RWPE2 (cell line): ENCODE results near the gene GLT8D2.

Source experiments
- ATAC-seq: fragments of 200-7000 bp; cut with Tn5 transposase; 3 replicates; pipeline ENCODE4 v1.9.1; 2021; ENCODE audit warnings: low read depth
- DNase-seq: peaks from one replicate; pipeline ENCODE4 v3.0.0-alpha.2; 2020; ENCODE audit warnings: low spot score
- H3K27ac ChIP-seq: fragments of 450-650 bp; 2 replicates; pipeline ENCODE4 v1.5.1; 2017; ENCODE audit warnings: mild to moderate bottlenecking; ENCODE audit not compliant: poor library complexity, severe bottlenecking
- H3K27me3 ChIP-seq: fragments of 250-450 bp; sonication (Bioruptor Pico); 2 replicates; pipeline ENCODE4 v1.5.1; 2021; ENCODE audit warnings: mild to moderate bottlenecking, moderate library complexity; ENCODE audit not compliant: insufficient read depth, poor library complexity, severe bottlenecking
- H3K36me3 ChIP-seq: fragments of 250-450 bp; sonication (Bioruptor Pico); 2 replicates; pipeline ENCODE4 v1.5.1; 2020; ENCODE audit warnings: low read depth, mild to moderate bottlenecking, moderate library complexity
- H3K4me1 ChIP-seq: fragments of 250-450 bp; sonication (Bioruptor Pico); 2 replicates; pipeline ENCODE4 v1.5.1; 2021; ENCODE audit warnings: mild to moderate bottlenecking, moderate library complexity; ENCODE audit not compliant: insufficient read depth, poor library complexity, severe bottlenecking
- H3K4me3 ChIP-seq: fragments of 250-450 bp; sonication (Bioruptor Pico); 2 replicates; pipeline ENCODE4 v1.5.1; 2021; ENCODE audit warnings: mild to moderate bottlenecking, moderate library complexity; ENCODE audit not compliant: severe bottlenecking
- H3K9me3 ChIP-seq: fragments of 250-450 bp; sonication (Bioruptor Pico); 2 replicates; pipeline ENCODE4 v1.5.1; 2021; ENCODE audit warnings: mild to moderate bottlenecking, moderate library complexity; ENCODE audit not compliant: severe bottlenecking
- CTCF ChIP-seq: fragments of 450-650 bp; IDR thresholded peaks from one replicate; pipeline ENCODE4 v1.5.1; 2017; ENCODE audit warnings: mild to moderate bottlenecking, moderate library complexity; ENCODE audit not compliant: poor library complexity, severe bottlenecking

Gene GLT8D2

DNA sequence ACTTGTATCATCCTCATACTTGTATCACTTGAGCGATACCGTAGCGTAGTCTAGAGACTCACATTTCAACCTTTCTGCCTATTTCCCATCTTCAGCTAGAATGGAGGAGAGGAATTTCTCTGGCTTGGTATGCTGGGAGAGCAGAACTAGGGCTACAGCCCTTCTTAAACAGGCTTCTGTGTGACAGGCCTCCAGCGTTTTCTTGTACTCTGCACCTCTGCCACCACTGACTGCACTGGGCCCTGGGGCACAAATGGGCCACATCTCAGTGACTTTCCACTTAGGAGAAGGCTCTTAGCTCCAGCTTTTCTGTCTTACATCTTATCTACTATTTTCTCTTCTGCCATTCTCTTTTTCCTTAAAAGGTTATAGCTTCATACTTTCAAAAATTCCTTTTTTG is 41.1 kb upstream of the GLT8D2 start:
- H3K4me1 ChIP-seq = no peaks in the 10 kb centered on the region
- no peak overlapping the region for H3K27ac ChIP-seq
- no peak for DNase-seq
- peaks cover 58% of the 10 kb centered on the region for H3K36me3 ChIP-seq
- H3K4me3 ChIP-seq = no peak overlapping the region
- ATAC-seq = no peak
- H3K27me3 ChIP-seq = no peaks in the 10 kb centered on the region
- no peaks in the 10 kb centered on the region for H3K9me3 ChIP-seq
- TF ChIP-seq CTCF = no peak

- Histone ChIP-seq H3K27me3 (no peaks in the 10 kb centered on the region), H3K4me3 (no peak overlapping the region), H3K36me3 (peaks cover 54% of the 10 kb centered on the region), H3K9me3 (no peaks in the 10 kb centered on the region), H3K27ac (no peak overlapping the region), H3K4me1 (no peaks in the 10 kb centered on the region)
- ATAC-seq (no peak), DNase-seq (no peak)
- no peak for TF ChIP-seq CTCF
Measured at GRCh38 chr12:104090685-104091084, 40.7 kb upstream of the GLT8D2 start.

DNA sequence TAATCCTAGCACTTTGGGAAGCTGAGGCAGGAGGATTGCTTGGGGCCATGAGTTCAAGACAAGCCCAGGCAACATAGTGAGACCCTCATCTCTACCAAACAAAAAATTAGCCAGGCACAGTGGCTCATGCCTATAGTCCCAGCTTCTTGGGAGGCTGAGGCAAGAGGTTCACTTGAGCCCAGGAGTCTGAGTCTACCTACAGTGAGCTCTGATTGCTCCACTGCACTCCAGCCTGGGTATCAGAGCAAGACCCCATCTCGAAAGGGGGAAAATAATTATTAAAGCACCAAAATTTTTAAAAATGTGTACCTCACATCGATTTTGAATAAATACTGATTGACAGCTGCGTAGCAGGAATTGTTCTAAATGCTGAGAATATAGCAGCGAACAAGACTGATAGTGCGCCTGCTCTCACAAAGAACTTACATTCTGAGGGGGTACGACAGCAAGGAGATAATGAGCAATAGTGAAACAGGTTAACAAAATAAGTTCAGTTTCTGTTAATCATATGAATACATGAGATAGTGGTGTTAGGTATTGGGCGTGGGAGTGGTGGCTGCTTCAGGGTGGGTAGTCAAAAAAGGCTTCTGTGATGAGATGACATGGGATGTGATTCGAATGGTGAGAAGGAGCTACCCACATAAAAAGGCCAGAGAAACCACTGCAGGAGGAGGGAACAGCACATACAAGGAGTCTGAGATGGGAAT is 33.9 kb upstream of the GLT8D2 start:
- DNase-seq (no peak), ATAC-seq (no peak)
- H3K36me3 ChIP-seq = peaks cover 68% of the 10 kb centered on the region

GRCh38 chr12:104080764-104081163 is 30.8 kb upstream of the GLT8D2 start:
- peaks cover 55% of the 10 kb centered on the region for H3K36me3 ChIP-seq
- ATAC-seq (no peak), DNase-seq (no peak)
- no peak overlapping the region for H3K27ac ChIP-seq
- no peaks in the 10 kb centered on the region for H3K9me3 ChIP-seq
- no peak for TF ChIP-seq CTCF
- H3K4me1 ChIP-seq = peaks cover 3% of the 10 kb centered on the region
- H3K27me3 ChIP-seq = no peaks in the 10 kb centered on the region
- H3K4me3 ChIP-seq = no peak overlapping the region

More for the DNA sequence above, 33.9 kb upstream of the GLT8D2 start:
- no peaks in the 10 kb centered on the region for H3K4me1 ChIP-seq
- H3K4me3 ChIP-seq = no peak overlapping the region
- TF ChIP-seq CTCF = no peak
- H3K27ac ChIP-seq = no peak overlapping the region
- no peaks in the 10 kb centered on the region for H3K9me3 ChIP-seq
- no peaks in the 10 kb centered on the region for H3K27me3 ChIP-seq

- H3K4me1 ChIP-seq = peaks cover 3% of the 10 kb centered on the region
- DNase-seq (no peak), ATAC-seq (no peak)
- peaks cover 55% of the 10 kb centered on the region for H3K36me3 ChIP-seq
- no peaks in the 10 kb centered on the region for H3K9me3 ChIP-seq
- H3K27me3 ChIP-seq = no peaks in the 10 kb centered on the region
- no peak for TF ChIP-seq CTCF
- no peak overlapping the region for H3K4me3 ChIP-seq
- no peak overlapping the region for H3K27ac ChIP-seq
Measured at GRCh38 chr12:104079024-104079423, 29.0 kb upstream of the GLT8D2 start.
